Stimulated activated CD8-positive, alpha-beta memory T cell treated with anti-CD3 and anti-CD28 coated beads, Interleukin-7, amount 100 ng/mL, for 4 hours (primary cell): ENCODE results near the gene GPR132.
"Not testable (repeated sequence)": the region's sequence is repeated elsewhere in the genome, so short reads cannot be mapped to it uniquely, and the experiment has no call there.

Source experiments
- DNase-seq, 2 donors: peaks; one replicate each; pipeline ENCODE4 v3.0.0-alpha.2; 2020; ENCODE audit warnings: low read depth in 2 of 2

GPR132 gene

DNA sequence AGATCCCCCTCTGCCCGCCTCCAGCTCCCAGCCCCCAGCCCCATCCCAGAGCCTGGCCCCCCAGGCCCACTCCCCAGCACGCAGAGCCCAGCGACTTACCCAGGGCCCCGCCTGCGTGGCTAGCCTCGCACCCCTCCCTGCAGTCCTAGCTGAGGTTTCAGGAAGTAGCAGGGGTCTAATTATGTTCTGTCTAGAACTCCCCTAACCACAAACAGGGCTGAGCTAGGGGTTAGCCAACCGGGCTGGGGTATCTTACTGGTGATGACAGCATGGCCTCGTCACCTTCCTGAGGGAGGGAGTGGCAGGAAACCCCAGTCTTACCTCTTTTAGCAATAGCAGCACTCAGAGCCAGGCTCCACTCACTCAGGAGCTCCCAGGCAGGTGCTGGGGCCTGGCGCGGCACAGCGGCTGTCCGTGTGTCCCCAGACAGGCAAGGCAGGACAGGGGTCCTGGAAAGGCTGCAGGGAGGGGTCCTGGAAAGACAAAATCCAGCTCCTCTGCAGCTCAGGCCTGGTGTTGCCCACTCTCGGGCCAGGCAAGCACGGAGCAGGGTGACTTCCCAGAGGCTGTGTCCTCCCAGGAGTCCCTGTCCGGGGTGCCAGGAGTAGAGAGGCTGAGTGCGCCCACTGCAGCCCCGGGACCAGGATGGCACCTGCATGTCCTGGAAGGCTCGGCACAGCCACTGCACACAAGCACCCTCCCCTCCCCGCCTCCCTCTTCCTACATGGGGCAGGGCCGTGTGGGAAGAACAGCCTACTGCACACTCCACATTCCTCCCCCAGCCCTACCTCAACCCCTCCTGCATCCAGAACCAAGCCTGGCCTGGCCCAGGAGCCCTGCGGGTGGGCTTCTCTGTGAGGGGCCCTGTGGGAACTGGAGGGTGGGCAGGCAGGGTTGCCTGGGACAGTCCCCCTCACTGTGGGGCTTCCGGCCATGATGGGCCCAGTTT, at the start of gene GPR132:
Gene GPR132 (minus strand): TSS at position 151 of the 949 bp plus-strand sequence. CDS start 10,010 bp downstream, outside the sequence.
- peak; percentile 82 to 88 for DNase-seq

GRCh38 chr14:105109243-105109642, 44.0 kb upstream of the GPR132 start:
- not testable (repeated sequence) for DNase-seq

DNA sequence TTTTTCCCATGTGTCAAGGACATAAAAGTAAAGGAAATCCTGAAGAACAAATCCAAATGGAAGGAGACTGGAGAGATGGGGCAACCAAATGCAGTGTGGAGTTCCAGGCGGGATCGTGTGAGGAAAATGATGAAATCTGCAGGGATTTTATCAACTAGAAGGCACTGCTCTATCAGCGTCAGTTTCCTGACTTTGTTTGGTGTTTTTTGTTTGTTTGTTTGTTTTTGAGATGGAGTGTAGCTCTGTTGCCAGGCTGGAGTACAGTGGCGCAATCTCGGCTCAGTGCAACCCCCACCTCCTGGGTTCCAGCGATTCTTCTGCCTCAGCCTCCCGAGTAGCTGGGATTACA, 43.3 kb upstream of the GPR132 start:
- DNase-seq = no peak

- DNase-seq = no peak
Measured at GRCh38 chr14:105107781-105108515, 42.7 kb upstream of the GPR132 start.

DNA sequence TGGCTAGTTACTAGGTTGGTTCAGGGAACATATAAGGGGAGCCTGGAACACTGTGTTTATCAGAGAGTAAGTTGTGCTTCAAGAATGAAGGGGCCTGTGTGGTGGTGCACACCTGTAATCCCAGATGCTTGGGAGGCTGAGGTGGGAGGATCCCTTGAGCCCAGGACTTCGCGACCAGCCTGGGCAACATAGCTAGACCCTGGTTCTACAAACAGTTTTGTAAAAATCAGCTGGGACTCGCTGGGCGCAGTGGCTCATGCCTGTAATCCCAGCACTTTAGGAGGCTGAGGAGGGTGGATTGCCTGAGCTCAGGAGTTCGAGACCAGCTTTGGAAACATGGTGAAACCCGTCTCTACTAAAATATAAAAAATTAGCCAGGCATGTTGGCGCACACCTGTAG, 42.1 kb upstream of the GPR132 start:
- no peak for DNase-seq

DNA sequence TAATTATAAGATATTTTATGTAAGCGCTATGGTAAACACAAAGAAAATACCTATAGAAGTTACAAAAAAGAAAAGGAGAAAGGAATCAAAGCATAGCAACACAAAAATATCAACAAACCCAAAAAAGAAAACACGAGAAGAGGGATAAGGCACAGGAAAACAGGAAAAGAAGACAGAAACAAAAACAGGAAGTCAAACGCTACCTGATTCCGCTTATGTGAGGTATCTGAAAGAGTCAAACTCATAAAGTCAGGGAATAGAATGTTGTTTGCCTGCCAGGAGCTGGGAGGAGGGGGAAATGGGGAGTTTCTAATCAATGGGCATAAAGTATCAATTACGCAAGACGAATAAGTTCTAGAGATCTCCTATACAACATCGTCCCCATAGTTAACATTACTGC, 39.9 kb upstream of the GPR132 start:
- DNase-seq = no peak

DNA sequence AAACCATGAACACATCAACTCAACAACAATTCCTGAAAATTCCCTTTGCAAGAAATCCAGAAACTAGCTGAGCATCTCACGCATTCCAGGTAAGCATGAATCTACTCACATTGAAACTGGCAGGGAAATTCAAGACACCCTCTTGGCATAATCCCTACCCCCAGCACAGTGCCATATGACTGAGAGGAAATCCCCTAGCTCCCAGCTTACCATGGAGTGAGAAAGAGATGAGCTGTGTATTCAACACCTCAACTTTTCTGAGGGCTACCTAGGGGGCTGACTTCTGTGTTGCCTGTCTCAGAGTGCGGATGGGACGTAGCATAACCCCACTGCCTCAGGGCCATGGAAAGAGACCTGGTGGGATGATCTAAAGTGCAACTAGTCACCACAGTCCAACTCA, 37.7 kb upstream of the GPR132 start:
- no peak for DNase-seq

DNA sequence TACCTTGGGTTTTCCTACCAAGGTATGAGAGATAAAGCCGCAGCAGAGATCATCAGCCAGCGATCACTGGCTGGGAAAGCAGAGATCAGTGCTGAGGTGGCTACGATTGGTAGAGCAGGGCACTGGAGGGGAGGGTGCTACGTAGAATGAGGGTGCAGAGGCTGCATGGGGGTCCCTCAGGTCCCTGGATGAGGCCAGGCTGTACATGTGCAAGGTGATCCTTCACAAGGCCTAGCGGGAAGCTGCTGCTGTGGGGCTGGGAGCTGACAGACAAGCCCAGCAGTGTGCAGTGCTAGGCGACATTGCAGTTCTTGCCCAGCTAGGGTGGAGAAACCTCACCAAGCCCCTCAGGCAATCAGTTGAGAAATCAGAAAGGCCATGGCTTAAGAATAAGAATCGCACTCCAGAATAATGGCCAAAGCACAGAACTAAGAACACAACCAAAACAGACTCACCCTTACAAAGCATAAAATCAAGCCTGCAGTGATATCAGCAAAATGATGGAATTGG, 37.2 kb upstream of the GPR132 start:
- no peak for DNase-seq

DNA sequence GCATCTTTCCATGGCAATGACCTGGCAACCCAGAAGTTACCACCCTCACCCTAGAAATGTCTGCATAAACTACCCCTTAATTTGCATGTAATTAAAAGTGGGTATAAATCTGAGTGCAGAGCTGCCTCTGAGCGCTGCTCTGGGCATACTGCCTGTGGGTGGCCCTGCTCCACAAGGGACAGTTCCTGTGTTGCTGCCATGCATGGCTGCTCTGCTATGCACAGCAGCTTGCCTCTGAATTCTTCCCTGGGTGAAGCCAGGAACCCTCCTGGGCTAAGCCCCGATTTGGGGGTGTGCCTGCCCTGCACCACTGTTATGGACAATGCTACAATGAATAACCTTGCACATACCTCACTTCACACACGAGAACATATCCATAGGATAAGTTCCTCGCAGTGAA, 35.7 kb upstream of the GPR132 start:
- DNase-seq = no peak

DNA sequence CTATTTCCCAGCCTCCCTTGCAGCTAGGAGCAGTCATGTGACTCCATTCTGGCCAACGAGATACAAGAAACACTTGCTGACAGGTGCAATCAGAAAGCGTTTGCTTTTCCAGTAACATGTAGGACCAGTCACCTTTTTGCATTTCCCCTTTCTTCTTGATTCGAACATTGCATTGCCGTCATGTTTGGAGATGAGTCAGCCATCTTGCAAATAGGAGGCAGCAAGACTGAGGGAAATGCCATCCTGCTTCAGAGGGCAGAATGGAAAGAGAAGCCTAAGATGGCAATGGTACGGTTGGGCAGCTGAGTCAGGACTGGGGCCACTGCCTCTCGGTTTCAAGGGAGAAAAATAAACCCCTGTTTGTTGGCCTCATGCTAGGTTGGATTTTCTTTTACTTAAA, 34.5 kb upstream of the GPR132 start:
- DNase-seq = no peak

GRCh38 chr14:105098316-105098715, 33.1 kb upstream of the GPR132 start:
- no peak for DNase-seq

GRCh38 chr14:105097794-105098127, 32.5 kb upstream of the GPR132 start:
- DNase-seq = no peak

DNA sequence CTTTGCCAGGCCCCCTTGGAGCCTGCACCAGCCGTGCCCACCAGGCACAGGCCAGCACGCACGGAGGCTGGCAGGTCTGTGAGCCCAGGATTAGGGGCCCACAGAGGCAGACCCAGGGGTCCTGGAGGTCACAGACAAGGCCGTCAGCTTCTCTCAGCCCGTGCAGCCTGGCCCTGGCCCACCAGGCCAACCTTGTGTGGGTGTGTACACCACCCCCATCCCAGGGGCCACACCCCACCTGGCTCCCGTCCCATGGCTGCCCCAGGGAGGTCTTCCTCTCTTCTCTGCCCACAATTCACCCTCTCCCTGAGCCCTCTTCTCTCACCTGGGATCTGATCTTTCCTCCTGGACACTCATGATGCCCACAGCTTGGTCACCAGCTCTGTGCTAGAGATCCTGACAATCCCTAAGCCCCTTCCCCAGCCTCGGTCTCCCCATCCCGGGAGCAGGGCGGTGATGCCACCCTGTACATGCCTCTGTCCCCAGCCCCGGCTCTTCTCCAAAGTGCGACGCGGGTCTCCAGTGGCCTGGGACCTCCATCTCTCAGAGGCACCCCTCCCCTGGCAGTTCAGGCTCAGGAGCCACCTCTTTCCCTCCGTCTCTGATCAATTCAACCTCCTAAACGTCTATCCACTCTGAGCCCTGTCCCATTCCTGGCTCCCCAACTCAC, 31.1 kb upstream of the GPR132 start:
- no peak for DNase-seq

GRCh38 chr14:105095236-105095805, 30.1 kb upstream of the GPR132 start:
- no peak for DNase-seq

DNA sequence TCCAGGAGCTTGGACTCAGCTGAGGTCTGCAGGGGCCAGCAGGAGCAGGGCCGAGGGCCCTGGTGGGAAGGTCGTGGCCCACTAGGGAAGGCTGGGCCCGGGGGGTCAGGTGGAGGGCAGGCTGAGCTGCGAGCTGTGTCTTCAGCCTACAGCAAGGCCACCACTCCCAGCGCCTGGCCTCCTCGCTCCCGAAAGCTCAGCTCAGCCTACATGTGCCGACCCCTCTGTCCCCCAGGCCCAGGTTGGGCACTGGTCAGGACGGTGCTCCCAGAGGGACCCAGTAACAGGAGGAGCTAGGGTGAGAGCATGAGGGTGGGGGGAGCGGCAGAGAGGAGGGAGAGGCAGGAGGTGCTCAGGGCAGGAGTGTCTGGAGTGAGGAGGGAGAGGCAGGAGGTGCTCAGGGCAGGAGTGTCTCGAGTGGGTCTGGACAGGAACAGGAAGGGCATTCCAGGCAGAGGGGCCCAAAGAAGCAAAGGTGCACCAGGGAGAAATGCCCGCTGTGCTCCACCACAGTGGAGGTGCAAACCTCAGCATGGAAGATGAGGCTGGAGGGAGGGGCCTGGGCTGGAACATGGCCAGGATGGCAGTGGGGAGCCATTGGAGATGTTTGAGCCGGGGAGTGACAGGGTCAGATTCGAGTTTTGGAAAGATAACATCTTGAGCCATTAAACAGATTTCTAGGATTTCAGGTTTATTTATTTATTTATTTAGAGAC, 29.1 kb upstream of the GPR132 start:
- no peak for DNase-seq

DNA sequence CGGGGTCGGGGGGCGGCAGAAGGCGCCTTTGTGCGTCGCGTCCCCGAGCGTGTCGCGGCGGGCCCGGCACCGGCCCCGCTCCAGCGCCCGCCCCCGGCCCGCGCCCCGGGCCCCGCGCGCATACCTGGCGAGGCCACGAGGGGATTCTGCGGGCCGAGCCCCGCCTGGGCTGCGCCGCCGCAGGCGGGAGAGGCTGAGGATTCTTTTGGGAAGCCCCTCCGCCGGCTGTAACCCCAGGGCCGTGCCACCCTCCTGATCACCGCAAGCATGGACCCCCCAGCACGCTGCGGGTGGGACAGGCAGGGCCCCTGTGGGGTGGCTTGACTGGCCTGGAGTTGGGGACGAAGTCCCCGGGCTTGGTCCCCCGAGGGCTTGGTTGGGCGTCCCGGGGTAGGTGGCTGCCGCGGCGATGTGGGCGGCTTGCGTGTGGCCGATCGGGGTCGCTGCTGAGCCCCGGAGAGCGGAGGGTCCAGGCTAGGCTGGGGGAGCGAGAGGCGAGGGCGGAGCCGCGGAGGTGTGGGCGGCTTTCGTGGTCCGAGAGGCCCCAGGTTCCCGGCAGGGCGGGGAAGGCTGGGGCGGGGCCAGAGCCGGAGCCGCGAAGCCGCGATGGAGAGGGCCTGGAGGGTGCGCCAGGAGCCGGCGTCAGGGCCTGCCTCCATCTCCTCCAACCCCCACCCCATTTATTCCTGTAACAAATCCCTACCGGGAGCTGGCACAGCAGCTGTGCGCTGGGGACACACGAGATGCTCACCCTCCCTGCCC, 28.4 kb upstream of the GPR132 start:
- peak; percentile 45 to 81 for DNase-seq

DNA sequence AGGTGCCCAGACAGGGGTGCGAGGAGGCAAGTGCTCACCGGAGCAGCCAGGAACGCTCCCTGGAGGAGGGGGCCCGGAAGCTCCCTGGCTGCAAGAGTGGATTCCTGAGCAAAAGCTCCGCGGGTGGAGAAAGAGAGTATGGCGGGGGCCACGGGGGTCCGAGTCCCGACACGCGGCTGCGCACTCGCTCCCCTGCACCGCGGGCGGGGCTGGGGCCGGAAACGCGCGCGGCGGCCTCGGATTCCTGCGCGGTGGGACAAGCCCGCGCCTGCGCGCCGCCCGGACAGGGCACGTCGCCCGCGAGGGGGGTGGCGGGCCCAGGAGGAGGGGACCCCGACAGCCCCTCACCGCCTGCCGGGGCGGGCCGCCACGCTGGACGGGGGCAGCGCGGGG, 27.8 kb upstream of the GPR132 start:
- peak; percentile 35 to 69 for DNase-seq

DNA sequence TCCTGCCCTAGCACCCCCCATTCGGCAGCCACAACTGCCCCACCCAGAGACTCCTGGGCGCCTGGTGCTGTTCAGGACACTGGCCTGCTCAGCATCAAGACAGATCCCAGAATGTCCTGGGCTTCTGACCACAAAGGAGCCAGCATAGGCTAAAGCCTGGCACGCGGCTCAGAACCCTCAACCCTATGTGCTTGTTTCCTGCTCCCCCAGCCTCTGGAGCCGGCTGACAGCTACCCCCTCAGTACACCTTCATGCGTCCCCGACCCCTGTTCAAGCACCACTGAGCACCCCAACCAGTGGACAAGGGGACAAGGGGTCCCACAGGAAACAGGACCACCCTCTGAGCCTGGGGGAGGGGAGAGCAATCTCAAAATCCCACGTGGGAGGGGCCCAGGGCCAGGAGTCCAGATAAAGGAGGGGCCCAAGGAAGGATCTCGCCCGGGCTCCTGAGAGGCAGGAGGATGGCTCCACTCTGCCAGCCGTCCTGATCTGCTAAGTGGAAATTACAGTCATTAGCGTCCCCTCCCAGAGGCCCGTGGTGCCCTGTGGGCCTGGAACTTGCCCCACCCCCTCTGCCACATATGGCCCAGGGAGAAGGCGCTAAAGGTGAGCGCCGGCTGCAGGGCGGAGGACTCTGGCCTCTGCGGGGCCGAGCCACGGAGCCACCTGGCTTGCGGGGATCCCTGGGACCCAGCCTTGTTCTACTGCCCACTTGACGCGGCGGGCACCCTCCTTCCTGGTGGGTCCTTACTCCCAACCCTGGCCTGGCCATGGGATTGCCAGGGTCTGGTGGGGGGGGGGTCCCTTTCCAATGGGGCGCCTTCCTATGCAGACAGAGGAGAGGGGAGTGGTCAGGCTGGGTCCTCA, 27.2 kb upstream of the GPR132 start:
- no peak for DNase-seq

- no peak for DNase-seq
Measured at GRCh38 chr14:105091517-105092170, 26.4 kb upstream of the GPR132 start.
